Measurements from ENCODE around the gene NAB1.

NAB1 gene

DNA sequence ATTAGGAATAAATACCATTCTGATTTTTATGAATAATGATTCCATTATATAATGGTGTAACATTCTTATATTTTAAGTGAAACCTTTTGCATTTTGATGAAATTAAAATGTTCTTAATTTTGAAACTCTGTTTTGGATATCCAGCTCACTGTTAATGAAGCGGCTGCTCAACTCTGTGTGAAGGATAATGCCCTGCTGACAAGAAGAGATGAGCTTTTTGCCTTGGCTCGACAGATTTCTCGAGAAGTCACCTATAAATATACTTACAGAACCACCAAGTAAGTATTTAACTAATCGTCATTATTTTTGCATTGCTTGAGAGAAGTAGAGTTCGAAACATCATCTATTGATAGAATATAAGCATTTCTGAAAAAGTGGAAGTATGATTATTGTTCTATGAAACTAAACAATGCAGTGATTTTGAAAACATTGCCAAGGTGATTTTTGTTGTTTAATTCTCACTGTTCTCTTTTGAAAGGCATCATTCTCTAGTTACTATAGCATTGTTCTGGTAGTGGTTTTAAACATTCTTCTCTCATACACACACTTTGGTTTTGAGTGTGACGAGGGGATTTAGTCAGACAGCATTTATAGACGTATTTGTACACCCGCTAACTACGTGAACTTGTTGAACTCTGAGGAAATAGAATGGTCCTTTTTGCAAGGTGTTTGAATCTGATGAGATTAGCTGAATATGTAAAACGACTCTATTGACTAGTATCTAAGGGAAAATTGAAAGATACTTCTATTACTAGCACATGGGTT lies 21.5 kb downstream of the NAB1 start:
- H3K27ac ChIP-seq (ENCODE audit: low read depth, low read length) = no peak overlapping the region
- peaks cover 13% of the 10 kb centered on the region; the same call in 1 of the 2 replicates for H3K79me2 ChIP-seq (ENCODE audit: insufficient read depth, low read length)
- H3K9ac ChIP-seq (ENCODE audit: low read length) = no peak overlapping the region
- no peaks in the 10 kb centered on the region; the same call in 1 of the 2 replicates for H3F3A ChIP-seq (ENCODE audit: insufficient read depth)
- H3K9me2 ChIP-seq (replicated peaks; ENCODE audit: insufficient read depth, low read length) = no peaks in the 10 kb centered on the region
- H3K9me3 ChIP-seq (ENCODE audit: insufficient read depth, low read length) = no peaks in the 10 kb centered on the region
- no peak overlapping the region for H2AFZ ChIP-seq (ENCODE audit: low read depth, low read length, severe bottlenecking)
- peaks cover 31% of the 10 kb centered on the region; the same call in 1 of the 2 replicates for H3K36me3 ChIP-seq (ENCODE audit: low read length)
- no peak overlapping the region for H3K4me3 ChIP-seq (ENCODE audit: insufficient read depth, low read length, poor library complexity, severe bottlenecking)
- H4K20me1 ChIP-seq (ENCODE audit: low read depth, low read length) = no peaks in the 10 kb centered on the region
- H3K27me3 ChIP-seq (ENCODE audit: low read length) = no peaks in the 10 kb centered on the region
- TF ChIP-seq, protein P1, sequence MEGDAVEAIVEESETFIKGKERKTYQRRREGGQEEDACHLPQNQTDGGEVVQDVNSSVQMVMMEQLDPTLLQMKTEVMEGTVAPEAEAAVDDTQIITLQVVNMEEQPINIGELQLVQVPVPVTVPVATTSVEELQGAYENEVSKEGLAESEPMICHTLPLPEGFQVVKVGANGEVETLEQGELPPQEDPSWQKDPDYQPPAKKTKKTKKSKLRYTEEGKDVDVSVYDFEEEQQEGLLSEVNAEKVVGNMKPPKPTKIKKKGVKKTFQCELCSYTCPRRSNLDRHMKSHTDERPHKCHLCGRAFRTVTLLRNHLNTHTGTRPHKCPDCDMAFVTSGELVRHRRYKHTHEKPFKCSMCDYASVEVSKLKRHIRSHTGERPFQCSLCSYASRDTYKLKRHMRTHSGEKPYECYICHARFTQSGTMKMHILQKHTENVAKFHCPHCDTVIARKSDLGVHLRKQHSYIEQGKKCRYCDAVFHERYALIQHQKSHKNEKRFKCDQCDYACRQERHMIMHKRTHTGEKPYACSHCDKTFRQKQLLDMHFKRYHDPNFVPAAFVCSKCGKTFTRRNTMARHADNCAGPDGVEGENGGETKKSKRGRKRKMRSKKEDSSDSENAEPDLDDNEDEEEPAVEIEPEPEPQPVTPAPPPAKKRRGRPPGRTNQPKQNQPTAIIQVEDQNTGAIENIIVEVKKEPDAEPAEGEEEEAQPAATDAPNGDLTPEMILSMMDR (IDR thresholded peaks at IDR 0.05; ENCODE audit: insufficient read depth, low read length, poor library complexity, severe bottlenecking) = no peak
- TF ChIP-seq EZH2phosphoT487 (conservative IDR thresholded peaks at IDR 0.05; ENCODE audit: low read length) = no peak
- no peak overlapping the region for H3K4me2 ChIP-seq (ENCODE audit: low read depth, low read length, poor library complexity, severe bottlenecking)

DNA sequence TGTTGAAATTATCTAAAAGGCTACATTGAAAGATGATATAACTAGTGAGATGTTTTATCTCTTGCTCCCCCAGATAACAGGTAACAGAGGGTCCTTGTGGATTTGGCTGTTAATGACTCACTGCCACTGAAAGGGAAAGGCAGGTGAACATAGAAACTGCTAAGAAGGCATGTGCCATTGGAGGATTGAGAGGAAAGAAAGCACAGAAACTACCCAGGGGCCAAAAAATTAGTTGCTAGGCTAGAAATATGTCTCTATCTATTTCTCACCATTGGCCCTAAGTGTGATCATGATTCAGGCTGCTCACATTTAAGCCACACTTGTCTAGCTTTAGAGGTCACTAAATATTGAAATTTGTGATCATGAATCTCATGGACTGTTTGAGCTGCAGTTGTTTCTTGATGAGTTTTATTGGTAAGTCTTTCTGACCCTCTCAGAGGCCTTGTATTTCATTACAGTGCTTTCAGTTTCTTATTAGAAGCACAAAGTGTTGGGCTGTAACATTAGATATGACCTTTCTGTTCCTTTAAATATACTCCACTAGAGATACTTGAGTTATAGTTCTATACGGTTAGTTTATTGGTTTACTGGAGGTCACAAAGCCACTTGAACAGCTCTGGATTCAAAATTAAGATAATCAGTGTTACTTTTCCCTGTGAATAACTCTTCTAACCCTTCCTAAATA lies 26.2 kb downstream of the NAB1 start:
- no peaks in the 10 kb centered on the region for H4K20me1 ChIP-seq (ENCODE audit: low read depth, low read length)
- H3K4me3 ChIP-seq (ENCODE audit: insufficient read depth, low read length, poor library complexity, severe bottlenecking) = no peak overlapping the region
- H3K27me3 ChIP-seq (ENCODE audit: low read length) = no peaks in the 10 kb centered on the region
- H3K9me3 ChIP-seq (ENCODE audit: insufficient read depth, low read length) = no peaks in the 10 kb centered on the region
- TF ChIP-seq, protein P1 (IDR thresholded peaks at IDR 0.05; ENCODE audit: insufficient read depth, low read length, poor library complexity, severe bottlenecking) = no peak
- no peak for TF ChIP-seq EZH2phosphoT487 (conservative IDR thresholded peaks at IDR 0.05; ENCODE audit: low read length)
- peaks cover 30% of the 10 kb centered on the region; the same call in 1 of the 2 replicates for H3K36me3 ChIP-seq (ENCODE audit: low read length)
- no peak overlapping the region for H3K9ac ChIP-seq (ENCODE audit: low read length)
- no peak overlapping the region for H2AFZ ChIP-seq (ENCODE audit: low read depth, low read length, severe bottlenecking)
- H3K4me2 ChIP-seq (ENCODE audit: low read depth, low read length, poor library complexity, severe bottlenecking) = no peak overlapping the region
- no peaks in the 10 kb centered on the region for H3K9me2 ChIP-seq (replicated peaks; ENCODE audit: insufficient read depth, low read length)
- no peaks in the 10 kb centered on the region for H3K79me2 ChIP-seq (ENCODE audit: insufficient read depth, low read length)
- H3K27ac ChIP-seq (ENCODE audit: low read depth, low read length) = no peak overlapping the region
- no peaks in the 10 kb centered on the region; the same call in 1 of the 2 replicates for H3F3A ChIP-seq (ENCODE audit: insufficient read depth)

DNA sequence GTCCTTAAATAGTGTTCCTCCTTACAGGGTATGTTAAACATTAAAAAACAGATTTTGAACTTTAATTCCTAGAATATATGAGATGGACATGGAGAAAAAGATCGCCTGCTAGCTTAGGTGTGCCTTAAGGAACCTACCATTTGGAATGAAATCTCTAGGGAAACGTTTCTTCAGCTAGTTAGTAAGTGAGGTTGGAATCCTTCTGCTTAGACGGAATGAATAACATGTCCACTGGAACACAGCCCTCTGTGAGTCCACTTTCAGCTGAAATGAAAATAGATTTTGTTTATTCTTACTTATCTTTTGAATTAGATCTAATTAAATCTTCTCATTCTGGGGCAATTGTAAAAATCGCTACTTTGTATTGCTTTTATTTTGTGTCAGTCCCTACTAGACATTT lies 28.4 kb downstream of the NAB1 start:
- H2AFZ ChIP-seq (ENCODE audit: low read depth, low read length, severe bottlenecking) = no peak overlapping the region
- TF ChIP-seq, protein P1 (IDR thresholded peaks at IDR 0.05; ENCODE audit: insufficient read depth, low read length, poor library complexity, severe bottlenecking) = no peak
- no peak for TF ChIP-seq EZH2phosphoT487 (conservative IDR thresholded peaks at IDR 0.05; ENCODE audit: low read length)
- H3K9me3 ChIP-seq (ENCODE audit: insufficient read depth, low read length) = no peaks in the 10 kb centered on the region
- no peaks in the 10 kb centered on the region for H3K79me2 ChIP-seq (ENCODE audit: insufficient read depth, low read length)
- no peaks in the 10 kb centered on the region for H3K27me3 ChIP-seq (ENCODE audit: low read length)
- H3K36me3 ChIP-seq (ENCODE audit: low read length) = peaks cover 20% of the 10 kb centered on the region; the same call in 1 of the 2 replicates
- H3K27ac ChIP-seq (ENCODE audit: low read depth, low read length) = no peak overlapping the region
- no peaks in the 10 kb centered on the region; the same call in 1 of the 2 replicates for H3F3A ChIP-seq (ENCODE audit: insufficient read depth)
- H3K9ac ChIP-seq (ENCODE audit: low read length) = no peak overlapping the region
- H3K4me3 ChIP-seq (ENCODE audit: insufficient read depth, low read length, poor library complexity, severe bottlenecking) = no peak overlapping the region
- H3K9me2 ChIP-seq (replicated peaks; ENCODE audit: insufficient read depth, low read length) = no peaks in the 10 kb centered on the region
- no peaks in the 10 kb centered on the region for H4K20me1 ChIP-seq (ENCODE audit: low read depth, low read length)
- no peak overlapping the region for H3K4me2 ChIP-seq (ENCODE audit: low read depth, low read length, poor library complexity, severe bottlenecking)
